Stomach (tissue), 9 donors: Measurements from ENCODE around the gene HDLBP. TPM values are rescaled to one million over a fixed set of nuclear protein-coding genes. Genes with fewer than 3 reads are reported as not detected.

Source experiments
- DNase-seq, 2 donors: peaks; one replicate each; pipeline versions ENCODE4 v3.0.0 to v3.0.0-alpha.2; 2013 to 2019
- H3K27ac ChIP-seq, 5 donors: fragments of 200-600 bp in 4 of 5; sonication (generic) in 4 of 5; one replicate each; pipeline ENCODE4 v1.5.1; 2013 to 2019; ENCODE audit warnings: mild to moderate bottlenecking in 1 of 5, moderate library complexity in 1 of 5
- H3K27me3 ChIP-seq, 3 donors: fragments of 200-600 bp; sonication (generic); one replicate each; pipeline ENCODE4 v1.5.1; 2017 to 2019; ENCODE audit warnings: mixed run types in 1 of 3
- H3K36me3 ChIP-seq, 4 donors: fragments of 200-600 bp; sonication (generic); 1 replicate in 3 of 4; 2 replicates in 1 of 4; pipeline ENCODE4 v1.5.1; 2016 to 2019
- H3K4me1 ChIP-seq, 4 donors: fragments of 200-600 bp; sonication (generic); one replicate each; pipeline ENCODE4 v1.5.1; 2016 to 2019
- H3K4me3 ChIP-seq, 4 donors: fragments of 200-600 bp; sonication (generic) in 3 of 4; one replicate each; pipeline ENCODE4 v1.5.1; 2016 to 2019; ENCODE audit warnings: mild to moderate bottlenecking in 1 of 4
- H3K9me3 ChIP-seq, 4 donors: fragments of 200-600 bp; sonication (generic); one replicate each; pipeline ENCODE4 v1.5.1; 2016 to 2019
- CTCF ChIP-seq, 7 experiments: fragments of 450-650 bp in 4 of 7; fragments of 200-600 bp in 3 of 7; sonication (generic) in 3 of 7; IDR thresholded peaks; one replicate each; pipeline ENCODE4 v1.5.1; 2016 to 2019; ENCODE audit warnings: antibody characterized with exemption in 7 of 7, control low read depth in 2 of 7, mild to moderate bottlenecking in 1 of 7
- EP300 ChIP-seq: sonication (generic); formaldehyde crosslinking; IDR thresholded peaks from one replicate; pipeline ENCODE4 v1.6.1; 2017; ENCODE audit warnings: antibody characterized with exemption
- POLR2A ChIP-seq, 4 donors: fragments of 450-650 bp; IDR thresholded peaks; one replicate each; pipeline ENCODE4 v1.6.1; 2016; ENCODE audit warnings: antibody characterized with exemption in 4 of 4, control low read depth in 2 of 4, mild to moderate bottlenecking in 1 of 4, moderate library complexity in 1 of 4
- POLR2AphosphoS5 ChIP-seq, 3 donors: sonication (generic); formaldehyde crosslinking; IDR thresholded peaks; one replicate each; pipeline ENCODE4 v1.6.1; 2016; ENCODE audit warnings: antibody characterized with exemption in 3 of 3
- WGBS, 5 donors: extraction: QIAGEN DNeasy Blood & Tissue Kit in 3 of 5; methylation state at CpG; one replicate each; pipeline versions ENCODE4 v1.1.5 to v1.1.7; 2013 to 2018; 5-methylcytosine and 5-hydroxymethylcytosine counted together
- intact Hi-C: fragments of 100-400 bp; cut with DNase I; formaldehyde crosslinking; loops from one replicate; pipeline ENCODE4 v1.15.1; 2023; ENCODE audit warnings: low total_unique reads
- polyA plus RNA-seq, 3 donors: library from polyadenylated mRNA; stranded (reverse); fragments of 200-250 nt; gene quantifications; one replicate each; pipeline ENCODE4 v1.2.3, GENCODE V29; 2013
- total RNA-seq, 5 donors: library from RNA; depleted of rRNA; stranded (reverse); fragments of >200 nt; gene quantifications; one replicate each; pipeline versions ENCODE4 v1.1.0 to v1.2.3, GENCODE V29; 2014 to 2016
- donor health status: healthy with polysubstance abuse.
- donor health status: Bipolar disorder and iron deficiency.
- donor health status: healthy.

HDLBP gene
- total and polyA plus RNA-seq, 8 donors = 171 to 752 (median 397) TPM

GRCh38 chr2:241260911-241261310 lies 54.6 kb downstream of the HDLBP start:
- TF ChIP-seq EP300 (no peak), CTCF (IDR thresholded peaks at IDR 0.05) (no peak), POLR2AphosphoS5 (IDR thresholded peaks at IDR 0.05) (no peak), POLR2A (IDR thresholded peaks at IDR 0.05) (no peak)
- Histone ChIP-seq H3K4me1 (peaks cover 0 to 9% (median 3%) of the 10 kb centered on the region in 4 donors), H3K4me3 (no peak overlapping the region), H3K36me3 (peaks cover 70 to 100% (median 100%) of the 10 kb centered on the region in 4 donors), H3K9me3 (no peaks in the 10 kb centered on the region), H3K27me3 (no peaks in the 10 kb centered on the region), H3K27ac (no peak overlapping the region)
- no peak for DNase-seq
- intact Hi-C loops = no loop called here
- WGBS, 5 donors = 76 to 86% (median 79%) methylated on average over 3 of the region's 3 CpGs

- WGBS, 5 donors = 55 to 69% (median 62%) methylated on average over 8 of the region's 8 CpGs
- H3K36me3 ChIP-seq = peaks cover 68 to 100% (median 100%) of the 10 kb centered on the region in 4 donors
- H3K4me1 ChIP-seq = peaks cover 0 to 9% (median 3%) of the 10 kb centered on the region in 4 donors
- no peak overlapping the region for H3K27ac ChIP-seq
- H3K4me3 ChIP-seq = no peak overlapping the region
- no peak for DNase-seq
- no peaks in the 10 kb centered on the region for H3K27me3 ChIP-seq
- TF ChIP-seq CTCF (IDR thresholded peaks at IDR 0.05) (no peak), POLR2AphosphoS5 (IDR thresholded peaks at IDR 0.05) (no peak), EP300 (no peak), POLR2A (IDR thresholded peaks at IDR 0.05) (no peak)
- no peaks in the 10 kb centered on the region for H3K9me3 ChIP-seq
- intact Hi-C loops = no loop called here
Measured at GRCh38 chr2:241258505-241259280, 56.8 kb downstream of the HDLBP start.

DNA sequence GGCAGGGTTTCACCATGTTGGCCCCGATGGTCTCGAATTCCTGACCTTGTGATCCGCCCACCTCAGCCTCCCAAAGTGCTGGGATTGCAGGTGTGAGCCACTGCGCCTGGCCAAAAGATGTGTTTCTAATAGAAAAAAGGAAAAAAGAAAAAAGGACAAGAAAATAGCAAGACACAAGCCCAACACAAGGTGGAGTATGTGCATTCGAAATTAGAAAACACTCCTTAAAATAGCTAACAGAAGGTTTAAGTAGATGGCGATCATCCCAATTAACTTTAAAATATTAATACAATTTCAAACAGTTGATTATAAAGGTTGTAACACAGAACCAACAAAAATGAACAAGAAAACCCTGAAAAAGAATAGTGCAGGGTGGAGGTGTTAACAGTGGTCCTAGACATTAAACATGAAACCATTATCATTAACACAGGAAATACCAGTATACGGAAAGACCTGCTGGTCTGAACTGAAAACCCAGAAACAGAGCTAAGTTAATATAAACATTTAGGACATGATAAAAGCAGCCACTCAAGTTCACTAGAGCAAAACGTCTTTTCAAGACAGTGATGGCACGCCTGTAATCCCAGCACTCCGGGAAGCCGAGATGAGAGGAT lies 57.9 kb downstream of the HDLBP start:
- no peaks in the 10 kb centered on the region for H3K9me3 ChIP-seq
- intact Hi-C loops = no loop called here
- WGBS, 5 donors = 76 to 83% (median 78%) methylated on average over 11 of the region's 11 CpGs
- peaks cover 0 to 9% (median 3%) of the 10 kb centered on the region in 4 donors for H3K4me1 ChIP-seq
- no peak overlapping the region for H3K4me3 ChIP-seq
- H3K36me3 ChIP-seq = peaks cover 68 to 100% (median 100%) of the 10 kb centered on the region in 4 donors
- no peak overlapping the region for H3K27ac ChIP-seq
- no peak for TF ChIP-seq EP300
- TF ChIP-seq CTCF (IDR thresholded peaks at IDR 0.05) = no peak
- no peak for TF ChIP-seq POLR2AphosphoS5 (IDR thresholded peaks at IDR 0.05)
- TF ChIP-seq POLR2A (IDR thresholded peaks at IDR 0.05) = no peak
- DNase-seq = no peak
- H3K27me3 ChIP-seq = no peaks in the 10 kb centered on the region

GRCh38 chr2:241256168-241256545 lies 59.3 kb downstream of the HDLBP start:
- Histone ChIP-seq H3K4me1 (peaks cover 0 to 9% (median 3%) of the 10 kb centered on the region in 4 donors), H3K9me3 (no peaks in the 10 kb centered on the region), H3K27me3 (no peaks in the 10 kb centered on the region), H3K27ac (no peak overlapping the region), H3K36me3 (peaks cover 68 to 100% (median 100%) of the 10 kb centered on the region in 4 donors), H3K4me3 (no peak overlapping the region)
- intact Hi-C loops = no loop called here
- 82 to 89% (median 86%) methylated on average over 11 of the region's 11 CpGs for WGBS, 5 donors
- no peak for TF ChIP-seq CTCF (IDR thresholded peaks at IDR 0.05)
- no peak for TF ChIP-seq EP300
- no peak for TF ChIP-seq POLR2AphosphoS5 (IDR thresholded peaks at IDR 0.05)
- no peak for TF ChIP-seq POLR2A (IDR thresholded peaks at IDR 0.05)
- peak in 1 of 2 donors; percentile 21 for DNase-seq
